Gastrocnemius medialis (tissue), 4 donors: ENCODE results near the gene CCDC85C. TPM values are rescaled to one million over a fixed set of nuclear protein-coding genes. Genes with fewer than 3 reads are reported as not detected.

ENCODE experiments used
- ATAC-seq, 2 donors: fragments of 150-250 bp; one replicate each; pipeline ENCODE4 v1.9.1; 2016
- DNase-seq, 2 donors: peaks; one replicate each; pipeline ENCODE4 v3.0.0-alpha.2; 2019
- H3K27ac ChIP-seq, 4 donors: fragments of 200-600 bp; sonication (generic); 1 replicate in 1 of 4; 2 replicates in 3 of 4; pipeline ENCODE4 v1.5.1; 2016 to 2018; ENCODE audit warnings: mild to moderate bottlenecking in 2 of 4, moderate library complexity in 1 of 4
- H3K27me3 ChIP-seq, 3 donors: fragments of 200-600 bp; sonication (generic) in 2 of 3; 1 replicate in 1 of 3; 2 replicates in 2 of 3; pipeline versions ENCODE4 v1.5.1 to v1.6.0; 2016 to 2019; ENCODE audit warnings: mild to moderate bottlenecking in 1 of 3, moderate library complexity in 1 of 3
- H3K36me3 ChIP-seq, 2 donors: fragments of 200-600 bp; sonication (generic) in 1 of 2; one replicate each; pipeline ENCODE4 v1.5.1; 2017 to 2018
- H3K4me1 ChIP-seq, 2 donors: fragments of 200-600 bp; sonication (generic) in 1 of 2; one replicate each; pipeline ENCODE4 v1.5.1; 2016 to 2017; ENCODE audit warnings: mild to moderate bottlenecking in 2 of 2
- H3K4me3 ChIP-seq, 4 donors: fragments of 200-600 bp; sonication (generic) in 3 of 4; 1 replicate in 1 of 4; 2 replicates in 3 of 4; pipeline ENCODE4 v1.5.1; 2016 to 2019; ENCODE audit warnings: mild to moderate bottlenecking in 2 of 4
- H3K9me3 ChIP-seq, 3 donors: fragments of 200-600 bp; sonication (generic) in 2 of 3; 1 replicate in 1 of 3; 2 replicates in 2 of 3; pipeline ENCODE4 v1.5.1; 2016 to 2019
- CTCF ChIP-seq, 5 experiments: fragments of 450-650 bp in 3 of 5; fragments of 200-600 bp in 2 of 5; sonication (generic) in 2 of 5; IDR thresholded peaks in 4 of 5; conservative IDR thresholded peaks in 1 of 5; 1 replicate in 4 of 5; 2 replicates in 1 of 5; pipeline ENCODE4 v1.5.1; 2016 to 2019; ENCODE audit warnings: antibody characterized with exemption in 5 of 5, mild to moderate bottlenecking in 3 of 5, moderate library complexity in 3 of 5
- POLR2A ChIP-seq, 2 donors: fragments of 450-650 bp; IDR thresholded peaks; one replicate each; pipeline ENCODE4 v1.6.1; 2017; ENCODE audit warnings: antibody characterized with exemption in 2 of 2, mild to moderate bottlenecking in 2 of 2, moderate library complexity in 2 of 2
- in situ Hi-C, 4 donors: fragments of 200-750 bp; cut with MboI; loops; one replicate each; pipeline versions ENCODE4 v1.15.0 to v1.8.0; 2017; ENCODE audit warnings: low sequenced_read_pairs in 4 of 4
- intact Hi-C: fragments of 100-400 bp; cut with DNase I; formaldehyde crosslinking; loops from one replicate; pipeline ENCODE4 v1.15.1; 2023; ENCODE audit warnings: low total_unique reads
- total RNA-seq, 4 donors: library from RNA; depleted of rRNA; stranded (reverse); fragments of >200 nt; gene quantifications; one replicate each; pipeline versions ENCODE4 v1.1.0 to v1.2.3, GENCODE V29; 2016

Gene CCDC85C
- total RNA-seq, 4 donors from 2014 or later, result 7.9 to 32.8 (median 15.4) TPM

- ATAC-seq (no peak), DNase-seq (no peak)
- no peaks in the 10 kb centered on the region for H3K27me3 ChIP-seq
- in situ Hi-C loops, result no loop called here
- H3K9me3 ChIP-seq, result no peaks in the 10 kb centered on the region
- no peaks in the 10 kb centered on the region for H3K4me1 ChIP-seq
- TF ChIP-seq CTCF (IDR thresholded peaks at IDR 0.05 in 4 of 5, conservative IDR thresholded peaks at IDR 0.05 in 1 of 5) (no peak), POLR2A (IDR thresholded peaks at IDR 0.05) (no peak)
- no peak overlapping the region for H3K27ac ChIP-seq
- intact Hi-C loops, result no loop called here
- H3K36me3 ChIP-seq, result peaks cover 0 to 16% of the 10 kb centered on the region in 2 donors
- H3K4me3 ChIP-seq, result no peak overlapping the region
Observed at GRCh38 chr14:99514552-99515300, 89.3 kb downstream of the CCDC85C start.

- no peaks in the 10 kb centered on the region for H3K9me3 ChIP-seq
- peaks cover 0 to 23% of the 10 kb centered on the region in 2 donors for H3K36me3 ChIP-seq
- H3K27ac ChIP-seq, result no peak overlapping the region
- no peaks in the 10 kb centered on the region for H3K4me1 ChIP-seq
- DNase-seq, result no peak
- H3K4me3 ChIP-seq, result no peak overlapping the region
- intact Hi-C loops (no loop called here), in situ Hi-C loops (no loop called here)
- no peak for ATAC-seq
- TF ChIP-seq POLR2A (IDR thresholded peaks at IDR 0.05) (no peak), CTCF (IDR thresholded peaks at IDR 0.05 in 4 of 5, conservative IDR thresholded peaks at IDR 0.05 in 1 of 5) (no peak)
- no peaks in the 10 kb centered on the region for H3K27me3 ChIP-seq
Observed at GRCh38 chr14:99513946-99514551, 90.0 kb downstream of the CCDC85C start.

- in situ Hi-C loops, result no loop called here
- intact Hi-C loops, result no loop called here
- DNase-seq, result no peak
Observed at GRCh38 chr14:99513183-99513694, 90.8 kb downstream of the CCDC85C start.

GRCh38 chr14:99512571-99513182 lies 91.3 kb downstream of the CCDC85C start:
- no peak for ATAC-seq
- in situ Hi-C loops (no loop called here), intact Hi-C loops (no loop called here)
- DNase-seq, result no peak
- no peak overlapping the region for H3K27ac ChIP-seq
- peaks cover under 1 to 36% of the 10 kb centered on the region in 2 donors for H3K36me3 ChIP-seq
- TF ChIP-seq CTCF (IDR thresholded peaks at IDR 0.05 in 4 of 5, conservative IDR thresholded peaks at IDR 0.05 in 1 of 5), result no peak
- no peak for TF ChIP-seq POLR2A (IDR thresholded peaks at IDR 0.05)
- H3K4me3 ChIP-seq, result no peak overlapping the region
- H3K27me3 ChIP-seq, result no peaks in the 10 kb centered on the region
- no peaks in the 10 kb centered on the region for H3K9me3 ChIP-seq
- peaks cover 0 to 3% of the 10 kb centered on the region in 2 donors for H3K4me1 ChIP-seq

More at GRCh38 chr14:99513183-99513694, 90.8 kb downstream of the CCDC85C start:
- no peak overlapping the region for H3K27ac ChIP-seq
- no peak for TF ChIP-seq POLR2A (IDR thresholded peaks at IDR 0.05)
- H3K4me3 ChIP-seq, result no peak overlapping the region
- H3K36me3 ChIP-seq, result peaks cover 0 to 31% of the 10 kb centered on the region in 2 donors
- peaks cover 0 to 3% of the 10 kb centered on the region in 2 donors for H3K4me1 ChIP-seq
- no peaks in the 10 kb centered on the region for H3K27me3 ChIP-seq
- ATAC-seq, result no peak
- no peaks in the 10 kb centered on the region for H3K9me3 ChIP-seq

- in situ Hi-C loops, result no loop called here
- Histone ChIP-seq H3K27me3 (no peaks in the 10 kb centered on the region), H3K9me3 (no peaks in the 10 kb centered on the region), H3K36me3 (peaks cover 6 to 42% of the 10 kb centered on the region in 2 donors), H3K4me1 (peaks cover 0 to 3% of the 10 kb centered on the region in 2 donors), H3K4me3 (no peak overlapping the region), H3K27ac (no peak overlapping the region)
- intact Hi-C loops, result no loop called here
- TF ChIP-seq CTCF (IDR thresholded peaks at IDR 0.05 in 4 of 5, conservative IDR thresholded peaks at IDR 0.05 in 1 of 5) (no peak), POLR2A (IDR thresholded peaks at IDR 0.05) (no peak)
- DNase-seq (no peak), ATAC-seq (no peak)
Observed at GRCh38 chr14:99512110-99512449, 91.9 kb downstream of the CCDC85C start.
